SK-N-SH treated with all-trans-retinoic acid at 6 μM for 48 hours (cell line): ENCODE data around the gene FAM227B.

ENCODE experiments used
- BACH2 ChIP-seq: fragments of 250-450 bp; sonication (Bioruptor Pico); IDR thresholded peaks from 2 replicates; pipeline ENCODE4 v1.9.0; 2021; ENCODE audit warnings: mild to moderate bottlenecking, borderline replicate concordance
- CREB5 ChIP-seq: fragments of 250-450 bp; sonication (Bioruptor Pico); IDR thresholded peaks from 2 replicates; pipeline ENCODE4 v1.5.1; 2020; ENCODE audit warnings: low read depth, mild to moderate bottlenecking, moderate library complexity
- CSRNP3 ChIP-seq: fragments of 250-450 bp; sonication (Bioruptor Pico); IDR thresholded peaks from 2 replicates; pipeline ENCODE4 v1.5.1; 2021; ENCODE audit warnings: mild to moderate bottlenecking, moderate library complexity
- GLIS3 ChIP-seq: fragments of 250-450 bp; sonication (Bioruptor Pico); IDR thresholded peaks from 2 replicates; pipeline ENCODE4 v1.5.0; 2020; ENCODE audit warnings: mild to moderate bottlenecking, moderate library complexity
- ISL1 ChIP-seq: fragments of 250-450 bp; sonication (Bioruptor Pico); IDR thresholded peaks from 2 replicates; pipeline ENCODE4 v2.1.2; 2022; ENCODE audit warnings: mild to moderate bottlenecking, moderate library complexity
- PATZ1 ChIP-seq: fragments of 250-450 bp; sonication (Bioruptor Pico); IDR thresholded peaks from 2 replicates; pipeline ENCODE4 v1.8.0; 2020; ENCODE audit warnings: mild to moderate bottlenecking, moderate library complexity, borderline replicate concordance
- RARB ChIP-seq: fragments of 250-450 bp; sonication (Bioruptor Pico); IDR thresholded peaks from 2 replicates; pipeline ENCODE4 v1.8.0; 2021; ENCODE audit warnings: mild to moderate bottlenecking, moderate library complexity
- ZNF565 ChIP-seq: fragments of 450-650 bp; formaldehyde crosslinking; conservative IDR thresholded peaks from 2 replicates; pipeline ENCODE4 v1.5.0; 2020; ENCODE audit warnings: low read depth, mild to moderate bottlenecking, moderate library complexity
- ZNF8 ChIP-seq: fragments of 450-650 bp; formaldehyde crosslinking; IDR thresholded peaks from 2 replicates; pipeline ENCODE4 v1.5.0; 2020; ENCODE audit warnings: mild to moderate bottlenecking, moderate library complexity

- no peak for TF ChIP-seq RARB (CRISPR knock-in tag)
- TF ChIP-seq ZNF8 (CRISPR knock-in tag), result no peak
- TF ChIP-seq CSRNP3 (CRISPR knock-in tag), result no peak
- no peak for TF ChIP-seq ZNF565
- no peak for TF ChIP-seq CREB5 (CRISPR knock-in tag)
- TF ChIP-seq PATZ1, result no peak
- TF ChIP-seq GLIS3, result no peak
- TF ChIP-seq BACH2 (CRISPR knock-in tag), result no peak
- TF ChIP-seq ISL1 (CRISPR knock-in tag), result no peak
These were observed 154.5 kb downstream of the FAM227B start for GRCh38 chr15:49466119-49466518.
